GM06990 (cell line): Measurements from ENCODE around the gene PDE8B.

Source experiments
- DNase-seq: peaks from one replicate; pipeline ENCODE4 v3.0.0-alpha.2; 2011; ENCODE audit not compliant: insufficient read length; ENCODE audit errors: extremely low read depth
- H3K27me3 ChIP-seq: replicated peaks from 2 replicates; pipeline ENCODE4 v1.6.0; 2011; ENCODE audit warnings: low read length; ENCODE audit not compliant: control insufficient read depth, insufficient read depth
- H3K36me3 ChIP-seq: 2 replicates; pipeline ENCODE4 v1.5.1; 2011; ENCODE audit warnings: low read length; ENCODE audit not compliant: control insufficient read depth, insufficient read depth
- H3K4me3 ChIP-seq: replicated peaks from 2 replicates; pipeline ENCODE4 v1.5.1; 2011; ENCODE audit warnings: low read depth, mild to moderate bottlenecking, control low read depth, low read length
- TF ChIP-seq, protein P1 (sequence below): IDR thresholded peaks from 2 replicates; pipeline ENCODE4 v1.5.1; 2011; ENCODE audit warnings: low read length, control low read depth, mild to moderate bottlenecking, inconsistent platforms; ENCODE audit not compliant: insufficient read depth, poor library complexity, severe bottlenecking

Gene PDE8B

DNA sequence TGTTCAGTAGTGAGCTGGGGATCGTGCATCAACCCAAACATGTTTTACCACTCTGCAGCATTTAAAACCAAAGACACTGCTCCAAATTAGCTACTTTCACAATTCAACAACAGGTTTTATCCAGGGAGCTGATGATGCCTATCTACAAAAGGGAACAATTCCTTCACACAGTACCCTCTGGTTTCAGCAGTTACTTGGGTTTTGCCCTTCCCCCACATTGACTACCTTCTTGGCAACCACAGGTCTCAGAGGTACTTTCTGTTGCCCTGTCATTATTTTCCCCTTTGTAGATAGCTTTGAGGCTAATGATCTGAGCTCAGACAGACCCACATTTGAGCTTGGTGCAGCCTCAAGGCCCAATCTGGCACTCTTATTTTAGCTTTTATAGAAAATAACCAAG, 185.5 kb downstream of the PDE8B start:
- Histone ChIP-seq H3K4me3 (no peak overlapping the region), H3K36me3 (no peaks in the 10 kb centered on the region), H3K27me3 (no peaks in the 10 kb centered on the region)
- no peak for DNase-seq
- TF ChIP-seq, protein P1, sequence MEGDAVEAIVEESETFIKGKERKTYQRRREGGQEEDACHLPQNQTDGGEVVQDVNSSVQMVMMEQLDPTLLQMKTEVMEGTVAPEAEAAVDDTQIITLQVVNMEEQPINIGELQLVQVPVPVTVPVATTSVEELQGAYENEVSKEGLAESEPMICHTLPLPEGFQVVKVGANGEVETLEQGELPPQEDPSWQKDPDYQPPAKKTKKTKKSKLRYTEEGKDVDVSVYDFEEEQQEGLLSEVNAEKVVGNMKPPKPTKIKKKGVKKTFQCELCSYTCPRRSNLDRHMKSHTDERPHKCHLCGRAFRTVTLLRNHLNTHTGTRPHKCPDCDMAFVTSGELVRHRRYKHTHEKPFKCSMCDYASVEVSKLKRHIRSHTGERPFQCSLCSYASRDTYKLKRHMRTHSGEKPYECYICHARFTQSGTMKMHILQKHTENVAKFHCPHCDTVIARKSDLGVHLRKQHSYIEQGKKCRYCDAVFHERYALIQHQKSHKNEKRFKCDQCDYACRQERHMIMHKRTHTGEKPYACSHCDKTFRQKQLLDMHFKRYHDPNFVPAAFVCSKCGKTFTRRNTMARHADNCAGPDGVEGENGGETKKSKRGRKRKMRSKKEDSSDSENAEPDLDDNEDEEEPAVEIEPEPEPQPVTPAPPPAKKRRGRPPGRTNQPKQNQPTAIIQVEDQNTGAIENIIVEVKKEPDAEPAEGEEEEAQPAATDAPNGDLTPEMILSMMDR: no peak

DNA sequence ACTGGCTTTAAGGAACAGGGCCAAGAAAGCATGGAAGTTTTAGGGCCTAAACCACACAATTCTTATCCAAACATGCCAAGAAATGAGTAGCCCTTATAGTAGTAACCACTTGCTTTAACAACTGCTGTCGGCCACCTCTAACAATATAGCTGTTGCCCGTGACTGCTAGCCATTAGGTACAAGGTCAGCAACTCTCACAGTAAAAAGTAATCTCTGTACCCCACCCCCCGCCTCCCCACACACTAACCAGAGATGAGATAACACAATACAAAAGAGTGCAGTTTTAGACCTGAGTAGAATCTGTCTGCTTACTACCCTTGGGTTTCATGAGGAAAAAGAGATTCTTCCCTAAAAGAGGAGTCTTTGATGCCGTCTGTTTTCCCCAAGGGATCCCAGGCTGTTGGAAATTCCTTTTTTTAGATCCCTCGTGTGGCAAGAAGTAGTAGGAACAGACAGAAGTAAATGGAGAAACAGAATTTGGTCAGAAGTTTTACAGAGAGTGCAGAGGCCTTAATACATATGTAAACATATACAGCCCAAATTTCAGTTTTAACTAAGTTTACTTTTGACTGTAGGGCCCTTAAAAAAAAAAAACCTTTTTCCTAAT, 187.3 kb downstream of the PDE8B start:
- Histone ChIP-seq H3K27me3 (no peaks in the 10 kb centered on the region), H3K4me3 (no peak overlapping the region), H3K36me3 (no peaks in the 10 kb centered on the region)
- TF ChIP-seq, protein P1: no peak
- DNase-seq: no peak

DNA sequence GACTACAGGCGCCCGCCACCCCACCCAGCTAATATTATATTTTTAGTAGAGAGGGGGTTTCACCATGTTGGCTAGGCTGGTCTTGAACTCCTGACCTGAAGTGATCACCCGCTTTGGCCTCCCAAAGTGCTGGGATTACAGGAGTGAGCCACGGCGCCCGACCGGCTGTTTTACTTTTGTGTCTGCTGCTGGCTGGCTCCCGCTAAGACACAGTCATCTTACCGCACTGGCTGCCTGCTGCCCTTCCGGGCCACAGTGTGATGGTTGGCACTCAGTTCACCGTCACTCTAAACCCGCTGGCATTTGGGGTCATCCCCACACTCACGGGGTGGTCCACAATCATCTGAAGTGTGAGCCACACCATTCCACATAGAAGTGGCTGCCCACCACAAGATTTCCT, 188.0 kb downstream of the PDE8B start:
- H3K36me3 ChIP-seq: no peaks in the 10 kb centered on the region
- H3K27me3 ChIP-seq: no peaks in the 10 kb centered on the region
- DNase-seq: no peak
- H3K4me3 ChIP-seq: no peak overlapping the region
- TF ChIP-seq, protein P1: no peak

DNA sequence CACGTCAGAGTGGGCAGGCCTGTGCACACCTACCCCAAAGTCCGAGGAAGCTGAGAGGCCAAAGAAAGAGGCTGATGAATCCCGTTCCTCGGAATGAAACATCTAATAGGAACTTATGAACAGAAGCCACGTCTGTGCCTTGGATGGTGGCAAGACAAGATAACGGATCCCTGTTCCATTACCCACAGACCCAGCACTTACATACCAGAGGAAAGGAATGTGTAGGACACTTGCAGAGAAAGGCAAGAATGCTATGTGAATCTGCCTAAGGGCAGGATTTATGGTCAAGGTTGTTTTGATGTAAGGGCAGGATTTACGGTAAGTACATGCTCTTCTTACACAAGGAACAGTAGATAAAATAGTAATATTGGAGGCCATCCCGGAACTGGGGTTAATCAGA, 188.4 kb downstream of the PDE8B start:
- TF ChIP-seq, protein P1: no peak
- DNase-seq: no peak

DNA sequence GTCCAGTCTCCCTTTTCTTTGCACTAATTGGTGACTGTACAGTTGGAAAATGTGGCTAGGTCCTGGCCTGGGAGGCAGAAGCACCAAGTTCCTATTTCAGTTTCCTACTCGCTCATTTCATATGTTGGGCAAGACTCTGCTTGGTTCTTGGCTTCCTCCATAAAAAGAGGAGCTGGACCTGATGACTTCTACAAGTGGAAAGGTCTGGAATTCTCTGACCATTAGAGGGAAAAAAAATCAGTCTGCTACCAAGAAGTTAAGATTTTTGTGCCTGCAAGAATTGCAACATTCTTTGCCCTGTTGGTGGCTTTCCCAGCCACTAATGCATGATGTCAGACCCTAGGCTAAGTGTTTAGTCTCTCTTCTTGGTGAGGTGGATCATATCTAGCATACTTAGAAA, 190.2 kb downstream of the PDE8B start:
- Histone ChIP-seq H3K36me3 (no peaks in the 10 kb centered on the region), H3K4me3 (no peak overlapping the region), H3K27me3 (no peaks in the 10 kb centered on the region)
- TF ChIP-seq, protein P1: no peak
- DNase-seq: no peak

More for the DNA sequence above, 188.4 kb downstream of the PDE8B start:
- Histone ChIP-seq H3K36me3 (no peaks in the 10 kb centered on the region), H3K27me3 (no peaks in the 10 kb centered on the region), H3K4me3 (no peak overlapping the region)

DNA sequence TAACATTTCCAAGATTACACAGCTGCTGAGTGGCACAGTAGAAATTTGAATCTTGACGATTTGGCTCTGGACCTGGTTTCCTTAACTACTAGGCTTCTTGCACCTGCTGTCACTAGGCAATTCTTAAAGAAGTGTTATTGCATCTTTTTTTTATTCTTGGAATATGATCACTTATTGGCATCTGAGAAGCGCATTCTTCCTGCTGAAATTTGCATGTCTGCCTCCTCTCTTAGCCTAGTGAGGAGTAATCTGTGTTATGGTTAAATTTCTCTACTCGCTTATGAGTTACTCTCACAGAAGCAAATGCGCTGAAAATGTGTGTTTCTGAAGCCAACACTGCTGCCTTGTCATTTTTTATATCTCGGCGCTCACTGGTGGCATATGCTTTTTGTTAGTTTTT, 192.3 kb downstream of the PDE8B start:
- TF ChIP-seq, protein P1: no peak
- no peak for DNase-seq
- Histone ChIP-seq H3K4me3 (no peak overlapping the region), H3K27me3 (no peaks in the 10 kb centered on the region), H3K36me3 (no peaks in the 10 kb centered on the region)
